Fibroblast of skin of abdomen (primary cell): Measurements from ENCODE around the gene PITPNM3.

Experiments
- DNase-seq: peaks from one replicate; pipeline ENCODE4 v3.0.0-alpha.2; 2013

Gene PITPNM3

GRCh38 chr17:6435968-6436367, 120.4 kb downstream of the PITPNM3 start:
- DNase-seq, result peak; percentile 50

- no peak for DNase-seq
Observed at GRCh38 chr17:6435051-6435450, 121.3 kb downstream of the PITPNM3 start, which contains the start of gene AIPL1. Gene AIPL1 (minus strand): TSS chr17:6435121. CDS start chr17:6435104, 17 bp downstream.

GRCh38 chr17:6430769-6431168, 125.6 kb downstream of the PITPNM3 start:
- DNase-seq, result no peak

GRCh38 chr17:6429266-6429665, 127.1 kb downstream of the PITPNM3 start:
- no peak for DNase-seq

GRCh38 chr17:6428207-6428965, 128.0 kb downstream of the PITPNM3 start:
- DNase-seq, result no peak

GRCh38 chr17:6427279-6427781, 129.0 kb downstream of the PITPNM3 start:
- peak; percentile 34 for DNase-seq

GRCh38 chr17:6426356-6427101, 129.8 kb downstream of the PITPNM3 start:
- no peak for DNase-seq

GRCh38 chr17:6425407-6425806, 130.9 kb downstream of the PITPNM3 start:
- DNase-seq, result no peak

- DNase-seq, result no peak
Observed at GRCh38 chr17:6423931-6424330, 132.4 kb downstream of the PITPNM3 start.

GRCh38 chr17:6422654-6423241, 133.6 kb downstream of the PITPNM3 start:
- no peak for DNase-seq

- DNase-seq, result peak; percentile 66
Observed at GRCh38 chr17:6421700-6422604, 134.4 kb downstream of the PITPNM3 start.

- no peak for DNase-seq
Observed at GRCh38 chr17:6420173-6420641, 136.1 kb downstream of the PITPNM3 start.

GRCh38 chr17:6415616-6416015, 140.7 kb downstream of the PITPNM3 start:
- no peak for DNase-seq

GRCh38 chr17:6413065-6413464, 143.3 kb downstream of the PITPNM3 start:
- DNase-seq, result peak; percentile 38

GRCh38 chr17:6408735-6409134, 147.6 kb downstream of the PITPNM3 start:
- no peak for DNase-seq

- no peak for DNase-seq
Observed at GRCh38 chr17:6408276-6408675, 148.1 kb downstream of the PITPNM3 start.

GRCh38 chr17:6402258-6402657, 154.1 kb downstream of the PITPNM3 start:
- DNase-seq, result peak; percentile 44
